Hepatocyte (in vitro differentiated cells): ENCODE data around the gene CUX1. TPM values are rescaled to one million over a fixed set of nuclear protein-coding genes. Genes with fewer than 3 reads are reported as not detected.

ENCODE experiments used
- DNase-seq: peaks from one replicate; pipeline ENCODE4 v3.0.0-alpha.2; 2016; ENCODE audit warnings: low spot score
- H2AFZ ChIP-seq: fragments of 200-600 bp; sonication (generic); 2 replicates; pipeline ENCODE4 v1.6.0; 2016; ENCODE audit warnings: antibody characterized with exemption, mild to moderate bottlenecking
- H3K27ac ChIP-seq: fragments of 200-600 bp; sonication (generic); 2 replicates; pipeline ENCODE4 v1.5.1; 2016; ENCODE audit warnings: mild to moderate bottlenecking
- H3K27me3 ChIP-seq: fragments of 200-600 bp; sonication (generic); 2 replicates; pipeline ENCODE4 v1.6.1; 2016
- H3K36me3 ChIP-seq: fragments of 200-600 bp; sonication (generic); replicated peaks from 2 replicates; pipeline ENCODE4 v1.5.1; 2016; ENCODE audit warnings: low read depth; ENCODE audit not compliant: insufficient read depth
- H3K4me1 ChIP-seq: fragments of 200-600 bp; sonication (generic); 2 replicates; pipeline ENCODE4 v1.5.1; 2016; ENCODE audit warnings: mild to moderate bottlenecking, moderate library complexity; ENCODE audit not compliant: insufficient read depth
- H3K4me2 ChIP-seq: fragments of 200-600 bp; sonication (generic); 2 replicates; pipeline ENCODE4 v1.6.0; 2016
- H3K4me3 ChIP-seq: fragments of 200-600 bp; sonication (generic); 2 replicates; pipeline ENCODE4 v1.5.1; 2016; ENCODE audit warnings: mild to moderate bottlenecking
- H3K79me2 ChIP-seq: fragments of 200-600 bp; sonication (generic); 2 replicates; pipeline ENCODE4 v1.6.0; 2017; ENCODE audit warnings: mild to moderate bottlenecking
- H3K9me2 ChIP-seq: fragments of 200-600 bp; sonication (generic); replicated peaks from 2 replicates; pipeline ENCODE4 v1.6.0; 2017; ENCODE audit warnings: mild to moderate bottlenecking; ENCODE audit not compliant: insufficient read depth
- H3K9me3 ChIP-seq: fragments of 200-600 bp; sonication (generic); 2 replicates; pipeline ENCODE4 v1.5.1; 2016; ENCODE audit warnings: low read depth, mild to moderate bottlenecking
- H4K20me1 ChIP-seq: fragments of 200-600 bp; sonication (generic); 2 replicates; pipeline ENCODE4 v1.6.0; 2016; ENCODE audit warnings: mild to moderate bottlenecking; ENCODE audit not compliant: insufficient read depth, poor library complexity, severe bottlenecking
- CTCF ChIP-seq: fragments of 200-600 bp; sonication (generic); IDR thresholded peaks from 2 replicates; pipeline ENCODE4 v1.5.1; 2016; ENCODE audit warnings: antibody characterized with exemption, mild to moderate bottlenecking; ENCODE audit not compliant: poor library complexity
- EZH2 ChIP-seq: fragments of 200-600 bp; sonication (generic); IDR thresholded peaks from 2 replicates; pipeline ENCODE4 v1.6.1; 2016; ENCODE audit warnings: antibody characterized with exemption, mild to moderate bottlenecking, borderline replicate concordance
- EZH2phosphoT487 ChIP-seq: fragments of 200-600 bp; sonication (generic); IDR thresholded peaks from one replicate; pipeline ENCODE4 v1.6.1; 2018; ENCODE audit warnings: antibody characterized with exemption, mild to moderate bottlenecking, low read depth, moderate library complexity; ENCODE audit not compliant: unreplicated experiment, severe bottlenecking
- WGBS: methylation state at CpG from one replicate; pipeline ENCODE4 v1.1.6; 2016; ENCODE audit warnings: low lambda C conversion rate; ENCODE audit errors: missing lambda C conversion rate; 5-methylcytosine and 5-hydroxymethylcytosine counted together
- polyA plus RNA-seq: library from polyadenylated mRNA; unstranded; fragments of >200 nt; fragmentation: Nextera tagmentation; extraction: Ambion mirVana; gene quantifications from 2 replicates; pipeline ENCODE4 v1.2.1, GENCODE V29; 2016
- total RNA-seq: library from RNA; depleted of rRNA; stranded (reverse); fragments of >200 nt; gene quantifications from 2 replicates; pipeline ENCODE4 v1.2.3, GENCODE V29; 2014

CUX1 gene
- total and polyA plus RNA-seq, 2 experiments from 2014 or later: 60.1 to 76.8 TPM

DNA sequence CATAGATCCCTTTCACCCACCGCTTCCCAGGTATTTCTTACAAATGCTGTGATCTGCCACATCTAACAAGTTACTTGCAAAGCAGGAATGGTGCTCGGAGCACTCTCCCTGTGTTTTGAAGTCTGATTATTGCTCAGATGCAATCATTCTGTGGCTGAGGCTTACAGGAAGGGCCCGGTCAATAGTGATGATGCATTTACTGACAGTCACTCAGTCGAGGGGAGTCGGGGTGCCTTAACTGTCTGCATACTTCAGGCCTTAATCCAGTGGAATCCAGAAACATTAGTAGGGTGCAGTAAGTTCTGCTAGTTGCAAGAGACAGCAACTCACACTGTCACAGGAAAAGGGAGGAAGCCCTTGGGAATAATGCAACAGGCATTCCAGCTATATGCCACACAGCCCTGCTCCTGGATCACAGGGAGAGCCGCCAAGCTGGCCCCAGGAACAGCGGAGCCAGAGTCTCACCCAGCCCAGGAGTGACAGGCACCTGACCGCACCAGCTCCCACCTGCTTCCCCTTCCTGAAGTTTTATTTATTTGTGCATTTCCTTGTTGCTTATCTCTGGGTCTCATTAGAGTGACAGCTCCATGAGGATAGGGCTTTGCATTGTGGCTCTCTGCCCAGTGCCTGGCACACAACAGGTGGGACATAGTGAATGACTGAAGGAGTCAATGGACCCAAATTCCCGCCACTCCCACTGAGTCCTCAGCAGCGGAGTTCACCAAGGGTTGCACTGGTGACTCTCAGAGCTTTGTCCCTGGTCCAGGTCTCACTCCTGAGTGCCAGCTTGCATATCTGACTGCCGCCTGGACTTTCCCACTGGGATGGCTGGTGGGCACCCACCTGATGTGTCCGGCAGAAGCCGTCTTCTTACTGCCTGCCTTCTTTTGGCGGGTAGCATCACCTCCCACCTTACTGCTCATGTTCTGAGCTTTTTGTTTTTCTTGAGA is 256.8 kb downstream of the CUX1 start:
- 94% methylated on average over 14 of the region's 14 CpGs for WGBS
- H3K27ac ChIP-seq: no peak overlapping the region

DNA sequence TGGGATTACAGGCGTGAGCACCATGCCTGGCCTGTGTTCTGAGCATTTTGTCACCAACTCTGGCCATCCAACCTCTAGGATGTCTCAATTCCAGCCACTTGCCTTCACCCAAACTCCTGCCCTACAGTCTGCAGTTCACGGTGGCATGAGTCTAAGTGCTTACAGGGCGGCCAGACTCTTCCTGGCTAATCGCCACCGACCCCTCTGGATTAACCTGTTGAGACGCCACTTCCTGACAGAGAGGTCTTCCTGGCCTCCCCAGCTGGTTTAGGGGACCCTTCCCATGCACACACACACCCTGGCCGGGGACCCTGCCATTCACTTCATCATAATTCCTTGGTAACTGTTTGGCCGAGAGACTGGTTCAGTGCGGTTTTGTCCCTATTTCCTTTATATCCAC is 257.7 kb downstream of the CUX1 start:
- TF ChIP-seq EZH2phosphoT487 (no peak), CTCF (no peak), EZH2 (no peak)
- Histone ChIP-seq H3K4me1 (peaks cover 8% of the 10 kb centered on the region), H2AFZ (no peak overlapping the region), H3K9me3 (peaks cover 5% of the 10 kb centered on the region), H3K36me3 (no peaks in the 10 kb centered on the region), H3K4me3 (no peak overlapping the region), H3K27ac (no peak overlapping the region), H3K27me3 (no peaks in the 10 kb centered on the region), H3K79me2 (peaks cover 16% of the 10 kb centered on the region), H3K4me2 (no peak overlapping the region), H4K20me1 (no peaks in the 10 kb centered on the region), H3K9me2 (no peaks in the 10 kb centered on the region)
- 95% methylated on average over 9 of the region's 9 CpGs for WGBS
- DNase-seq: no peak

More for the DNA sequence above, 256.8 kb downstream of the CUX1 start:
- H2AFZ ChIP-seq: no peak overlapping the region
- no peaks in the 10 kb centered on the region for H3K36me3 ChIP-seq
- no peak overlapping the region for H3K4me3 ChIP-seq
- H3K9me2 ChIP-seq: no peaks in the 10 kb centered on the region
- H3K4me1 ChIP-seq: no peaks in the 10 kb centered on the region
- peaks cover 13% of the 10 kb centered on the region for H3K79me2 ChIP-seq
- H3K9me3 ChIP-seq: peaks cover 5% of the 10 kb centered on the region
- no peaks in the 10 kb centered on the region for H3K27me3 ChIP-seq
- no peak for DNase-seq
- TF ChIP-seq EZH2: no peak
- TF ChIP-seq EZH2phosphoT487: no peak
- TF ChIP-seq CTCF: no peak
- no peak overlapping the region for H3K4me2 ChIP-seq
- no peaks in the 10 kb centered on the region for H4K20me1 ChIP-seq

GRCh38 chr7:102075553-102076135 is 258.2 kb downstream of the CUX1 start:
- H3K9me3 ChIP-seq: peaks cover 5% of the 10 kb centered on the region
- H3K4me2 ChIP-seq: no peak overlapping the region
- H3K36me3 ChIP-seq: no peaks in the 10 kb centered on the region
- no peak overlapping the region for H3K27ac ChIP-seq
- TF ChIP-seq EZH2phosphoT487 (no peak), CTCF (no peak), EZH2 (no peak)
- WGBS: 77% methylated on average over 6 of the region's 11 CpGs
- peaks cover 16% of the 10 kb centered on the region for H3K79me2 ChIP-seq
- no peak overlapping the region for H3K4me3 ChIP-seq
- no peaks in the 10 kb centered on the region for H3K27me3 ChIP-seq
- H4K20me1 ChIP-seq: no peaks in the 10 kb centered on the region
- no peak overlapping the region for H2AFZ ChIP-seq
- peaks cover 13% of the 10 kb centered on the region for H3K4me1 ChIP-seq
- no peaks in the 10 kb centered on the region for H3K9me2 ChIP-seq
- no peak for DNase-seq
